Measurements from ENCODE around the gene INSC. TPM values are rescaled to one million over a fixed set of nuclear protein-coding genes. Genes with fewer than 3 reads are reported as not detected.
"Not testable (repeated sequence)": the region's sequence is repeated elsewhere in the genome, so short reads cannot be mapped to it uniquely, and the experiment has no call there.

INSC gene
- 1 to 10 TPM; 1.0 TPM for total RNA-seq

GRCh38 chr11:15114501-15115475 lies at the start of gene INSC:
Gene INSC (plus strand): TSS chr11:15114923. CDS start chr11:15149175, 34,252 bp downstream.
- Mint-ChIP-seq H3K27ac (no peak within 1 kb of the TSS), H3K27me3 (ENCODE audit: low read depth) (peaks cover 39% of the 10 kb centered on the region), H3K36me3 (ENCODE audit: low read depth) (no peaks in the 10 kb centered on the region), H3K4me3 (no peak within 1 kb of the TSS), H3K4me1 (ENCODE audit: low read depth) (peaks cover 11% of the 10 kb centered on the region), H3K9me3 (no peaks in the 10 kb centered on the region)
- no peak for DNase-seq
- intact Hi-C loops (cut with micrococcal nuclease) = no loop called here
- CTCF ChIA-PET = interaction anchor here (0.7 to 1.4 kb wide), 5 partner anchors 9 to 93 kb away, joined by 3 to 4 read pairs (median 3); no protein-coding TSS in a partner anchor

- intact Hi-C loops (cut with micrococcal nuclease); H3K36me3 Mint-ChIP-seq (ENCODE audit: low read depth); H3K27ac Mint-ChIP-seq; H3K4me3 Mint-ChIP-seq; CTCF ChIA-PET; DNase-seq; H3K27me3 Mint-ChIP-seq (ENCODE audit: low read depth): not testable (repeated sequence)
- peaks cover 18% of the 10 kb centered on the region for H3K9me3 Mint-ChIP-seq
- H3K4me1 Mint-ChIP-seq (ENCODE audit: low read depth) = peaks cover 10% of the 10 kb centered on the region
Observed at GRCh38 chr11:15069751-15070150, 45.0 kb upstream of the INSC start.

GRCh38 chr11:15071556-15072255 lies 43.0 kb upstream of the INSC start:
- peaks cover 9% of the 10 kb centered on the region for H3K27me3 Mint-ChIP-seq (ENCODE audit: low read depth)
- DNase-seq = no peak
- H3K27ac Mint-ChIP-seq = no peak overlapping the region
- CTCF ChIA-PET = interaction anchor here (1.0 to 6.9 kb wide), 5 partner anchors 18 to 164 kb away, joined by 3 to 115 read pairs (median 73); no protein-coding TSS in a partner anchor
- peaks cover 10% of the 10 kb centered on the region for H3K4me1 Mint-ChIP-seq (ENCODE audit: low read depth)
- H3K4me3 Mint-ChIP-seq = no peak overlapping the region
- intact Hi-C loops (cut with micrococcal nuclease) = no loop called here
- H3K36me3 Mint-ChIP-seq (ENCODE audit: low read depth) = peaks cover 6% of the 10 kb centered on the region
- H3K9me3 Mint-ChIP-seq = peaks cover 18% of the 10 kb centered on the region

- no peak for DNase-seq
- peaks cover 18% of the 10 kb centered on the region for H3K9me3 Mint-ChIP-seq
- H3K36me3 Mint-ChIP-seq (ENCODE audit: low read depth) = peaks cover 6% of the 10 kb centered on the region
- intact Hi-C loops (cut with micrococcal nuclease) = no loop called here
- peak overlapping the region; percentile 39 for H3K4me3 Mint-ChIP-seq
- CTCF ChIA-PET = interaction anchor here (0.8 to 6.9 kb wide), 13 partner anchors 14 to 282 kb away, joined by 3 to 115 read pairs (median 15); no protein-coding TSS in a partner anchor
- H3K4me1 Mint-ChIP-seq (ENCODE audit: low read depth) = peaks cover 10% of the 10 kb centered on the region
- peaks cover 9% of the 10 kb centered on the region for H3K27me3 Mint-ChIP-seq (ENCODE audit: low read depth)
- no peak overlapping the region for H3K27ac Mint-ChIP-seq
Observed at GRCh38 chr11:15072551-15073143, 42.1 kb upstream of the INSC start.

GRCh38 chr11:15073361-15074205 lies 41.1 kb upstream of the INSC start, which contains the start of gene CALCB:
Gene CALCB (plus strand): TSS chr11:15073593. CDS start chr11:15074719, 1,126 bp downstream.
- intact Hi-C loops (cut with micrococcal nuclease) = loop anchor here (1.0 kb wide), 4 partner anchors 20 to 553 kb away; partner anchors contain the start of gene PSMA1
- Mint-ChIP-seq H3K27ac (peak within 1 kb of the TSS; percentile 43), H3K36me3 (ENCODE audit: low read depth) (peaks cover 6% of the 10 kb centered on the region), H3K27me3 (ENCODE audit: low read depth) (peaks cover 9% of the 10 kb centered on the region), H3K9me3 (peaks cover 15% of the 10 kb centered on the region), H3K4me1 (ENCODE audit: low read depth) (peaks cover 10% of the 10 kb centered on the region), H3K4me3 (peak within 1 kb of the TSS; percentile 86)
- CTCF ChIA-PET = interaction anchor here (0.6 to 6.9 kb wide), 23 partner anchors 9 to 594 kb away, joined by 3 to 115 read pairs (median 5); partner anchors contain the start of gene CYP2R1
- DNase-seq = peak; percentile 58

GRCh38 chr11:15074206-15075161 lies 40.2 kb upstream of the INSC start:
- peak overlapping the region; percentile 43 for H3K27ac Mint-ChIP-seq
- intact Hi-C loops (cut with micrococcal nuclease) = loop anchor here (1.0 kb wide), 9 partner anchors 21 to 554 kb away; partner anchors contain the start of gene PSMA1
- peak overlapping the region; percentile 86 for H3K4me3 Mint-ChIP-seq
- CTCF ChIA-PET = interaction anchor here (0.6 to 6.9 kb wide), 43 partner anchors 10 to 595 kb away, joined by 3 to 115 read pairs (median 5); partner anchors contain the start of genes CYP2R1 and PDE3B
- peaks cover 6% of the 10 kb centered on the region for H3K36me3 Mint-ChIP-seq (ENCODE audit: low read depth)
- DNase-seq = peak; percentile 94
- peaks cover 9% of the 10 kb centered on the region for H3K27me3 Mint-ChIP-seq (ENCODE audit: low read depth)
- H3K9me3 Mint-ChIP-seq = peaks cover 7% of the 10 kb centered on the region
- H3K4me1 Mint-ChIP-seq (ENCODE audit: low read depth) = peaks cover 10% of the 10 kb centered on the region

GRCh38 chr11:15075162-15075526 lies 39.6 kb upstream of the INSC start:
- Mint-ChIP-seq H3K4me1 (ENCODE audit: low read depth) (peaks cover 10% of the 10 kb centered on the region), H3K27me3 (ENCODE audit: low read depth) (peaks cover 9% of the 10 kb centered on the region), H3K27ac (no peak overlapping the region), H3K36me3 (ENCODE audit: low read depth) (peaks cover 6% of the 10 kb centered on the region), H3K9me3 (peaks cover under 1% of the 10 kb centered on the region), H3K4me3 (peak overlapping the region; percentile 86)
- intact Hi-C loops (cut with micrococcal nuclease) = loop anchor here (1.0 kb wide), 5 partner anchors 36 to 285 kb away; no protein-coding TSS in a partner anchor
- CTCF ChIA-PET = interaction anchor here (0.7 to 6.9 kb wide), 38 partner anchors 10 to 431 kb away, joined by 3 to 115 read pairs (median 5); partner anchors contain the start of genes CYP2R1 and PDE3B
- DNase-seq = no peak

GRCh38 chr11:15091175-15091574 lies 23.5 kb upstream of the INSC start:
- intact Hi-C loops (cut with micrococcal nuclease) = no loop called here
- Mint-ChIP-seq H3K27ac (no peak overlapping the region), H3K27me3 (ENCODE audit: low read depth) (no peaks in the 10 kb centered on the region), H3K36me3 (ENCODE audit: low read depth) (no peaks in the 10 kb centered on the region), H3K9me3 (peaks cover 4% of the 10 kb centered on the region), H3K4me3 (no peak overlapping the region), H3K4me1 (ENCODE audit: low read depth) (no peaks in the 10 kb centered on the region)
- CTCF ChIA-PET = interaction anchor here (0.7 to 1.8 kb wide), 5 partner anchors 9 to 71 kb away, joined by 3 to 9 read pairs (median 3); no protein-coding TSS in a partner anchor
- no peak for DNase-seq

GRCh38 chr11:15091625-15092024 lies 23.1 kb upstream of the INSC start:
- Mint-ChIP-seq H3K4me3 (no peak overlapping the region), H3K27me3 (ENCODE audit: low read depth) (no peaks in the 10 kb centered on the region), H3K4me1 (ENCODE audit: low read depth) (no peaks in the 10 kb centered on the region), H3K27ac (no peak overlapping the region), H3K9me3 (peaks cover 4% of the 10 kb centered on the region), H3K36me3 (ENCODE audit: low read depth) (no peaks in the 10 kb centered on the region)
- no peak for DNase-seq
- CTCF ChIA-PET = interaction anchor here (0.7 to 1.8 kb wide), 5 partner anchors 9 to 86 kb away, joined by 3 to 9 read pairs (median 3); no protein-coding TSS in a partner anchor
- intact Hi-C loops (cut with micrococcal nuclease) = no loop called here

GRCh38 chr11:15093432-15093831 lies 21.3 kb upstream of the INSC start:
- no peak overlapping the region for H3K27ac Mint-ChIP-seq
- CTCF ChIA-PET = interaction anchor here (1.1 kb wide), 1 partner anchor 21 kb away, joined by 3 read pairs; the partner anchor contains the start of gene CALCB
- intact Hi-C loops (cut with micrococcal nuclease) = no loop called here
- H3K9me3 Mint-ChIP-seq = no peaks in the 10 kb centered on the region
- peaks cover 6% of the 10 kb centered on the region for H3K27me3 Mint-ChIP-seq (ENCODE audit: low read depth)
- H3K4me1 Mint-ChIP-seq (ENCODE audit: low read depth) = no peaks in the 10 kb centered on the region
- no peak overlapping the region for H3K4me3 Mint-ChIP-seq
- no peak for DNase-seq
- H3K36me3 Mint-ChIP-seq (ENCODE audit: low read depth) = no peaks in the 10 kb centered on the region

Measured in activated naive CD4-positive, alpha-beta T cell treated with anti-CD3 and anti-CD28 coated beads for 36 hours (primary cell).